ENCODE measurements around the gene CTSE. TPM values are rescaled to one million over a fixed set of nuclear protein-coding genes. Genes with fewer than 3 reads are reported as not detected.

CTSE gene
- total RNA-seq, 1 experiment from 2014 or later: 0.48 TPM

DNA sequence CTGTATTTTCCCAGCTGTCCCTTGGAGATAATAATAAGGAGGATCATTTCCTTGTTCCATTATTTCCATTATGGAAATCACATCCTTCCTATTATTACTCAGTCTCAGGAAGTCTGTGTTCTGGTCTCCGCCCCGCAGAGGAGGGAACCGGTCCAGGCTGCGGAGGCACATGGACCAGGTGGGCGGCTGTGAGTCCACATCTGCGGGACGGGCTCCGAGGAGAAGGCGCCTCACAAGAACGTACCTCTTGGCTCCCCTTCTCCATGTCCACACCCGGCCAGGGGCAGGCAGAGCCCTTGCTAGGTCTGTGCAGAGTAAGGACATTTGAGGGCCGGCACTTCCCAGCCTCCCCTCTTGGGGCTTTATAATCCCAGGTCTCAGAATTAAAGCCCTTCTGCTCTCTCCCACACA, 35.1 kb downstream of the CTSE start:
- POLR2A ChIA-PET: no interaction called here
- TF ChIP-seq, protein P1, sequence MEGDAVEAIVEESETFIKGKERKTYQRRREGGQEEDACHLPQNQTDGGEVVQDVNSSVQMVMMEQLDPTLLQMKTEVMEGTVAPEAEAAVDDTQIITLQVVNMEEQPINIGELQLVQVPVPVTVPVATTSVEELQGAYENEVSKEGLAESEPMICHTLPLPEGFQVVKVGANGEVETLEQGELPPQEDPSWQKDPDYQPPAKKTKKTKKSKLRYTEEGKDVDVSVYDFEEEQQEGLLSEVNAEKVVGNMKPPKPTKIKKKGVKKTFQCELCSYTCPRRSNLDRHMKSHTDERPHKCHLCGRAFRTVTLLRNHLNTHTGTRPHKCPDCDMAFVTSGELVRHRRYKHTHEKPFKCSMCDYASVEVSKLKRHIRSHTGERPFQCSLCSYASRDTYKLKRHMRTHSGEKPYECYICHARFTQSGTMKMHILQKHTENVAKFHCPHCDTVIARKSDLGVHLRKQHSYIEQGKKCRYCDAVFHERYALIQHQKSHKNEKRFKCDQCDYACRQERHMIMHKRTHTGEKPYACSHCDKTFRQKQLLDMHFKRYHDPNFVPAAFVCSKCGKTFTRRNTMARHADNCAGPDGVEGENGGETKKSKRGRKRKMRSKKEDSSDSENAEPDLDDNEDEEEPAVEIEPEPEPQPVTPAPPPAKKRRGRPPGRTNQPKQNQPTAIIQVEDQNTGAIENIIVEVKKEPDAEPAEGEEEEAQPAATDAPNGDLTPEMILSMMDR (IDR thresholded peaks at IDR 0.05; ENCODE audit: insufficient read depth in 1 of 2, low read depth in 1 of 2, low read length in 1 of 2, severe bottlenecking in 1 of 2, unreplicated experiment in 1 of 2): no peak

DNA sequence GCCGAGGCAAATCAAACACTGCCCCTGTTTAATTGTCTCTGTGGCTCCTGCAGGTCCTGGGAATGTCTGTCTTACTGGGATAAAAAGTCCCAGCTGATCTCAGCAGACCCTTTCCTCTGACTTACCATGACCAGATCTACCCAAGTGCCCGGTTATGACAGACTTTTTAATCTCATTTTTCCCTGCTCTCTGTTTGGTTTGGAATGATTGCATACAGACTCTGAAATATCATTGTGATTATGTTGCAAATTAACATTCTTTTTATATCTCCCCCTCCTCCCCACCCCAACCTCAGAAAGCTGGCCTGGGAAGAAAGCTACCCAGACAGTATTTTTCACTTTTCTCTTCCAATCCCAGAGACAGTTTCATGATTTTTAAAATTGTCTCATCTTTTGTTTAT, 36.8 kb downstream of the CTSE start:
- H3K27ac Mint-ChIP-seq (ENCODE audit: unreplicated experiment): no peak overlapping the region
- Histone ChIP-seq H3K36me3 (ENCODE audit: control insufficient read depth, insufficient read depth, low read length) (no peaks in the 10 kb centered on the region), H3K27me3 (replicated peaks; ENCODE audit: control insufficient read depth, insufficient read depth, low read length) (no peaks in the 10 kb centered on the region; the same call in 1 of the 2 replicates), H3K9me3 (no peaks in the 10 kb centered on the region), H3K4me3 (ENCODE audit: low read depth, low read length) (no peak overlapping the region), H3K4me1 (0 out of 2 replicates have a peak, but pooled peaks cover 4% of the 10 kb centered on the region)
- H3K9me3 Mint-ChIP-seq (ENCODE audit: unreplicated experiment): no peaks in the 10 kb centered on the region
- ChIA-PET POLR2A (no interaction called here), CTCF (interaction anchor here (1.0 to 2.1 kb wide), 3 partner anchors 10 to 120 kb away, joined by 3 to 21 read pairs (median 7); no protein-coding TSS in a partner anchor)
- H3K36me3 Mint-ChIP-seq (ENCODE audit: insufficient read depth, unreplicated experiment): no peaks in the 10 kb centered on the region
- intact Hi-C loops (cut with micrococcal nuclease; ENCODE audit: unreplicated experiment): no loop called here
- TF ChIP-seq, protein P1 (IDR thresholded peaks at IDR 0.05; ENCODE audit: insufficient read depth in 1 of 2, low read depth in 1 of 2, low read length in 1 of 2, severe bottlenecking in 1 of 2, unreplicated experiment in 1 of 2): no peak
- no peaks in the 10 kb centered on the region for H3K4me1 Mint-ChIP-seq (ENCODE audit: low read depth, unreplicated experiment)
- no peak for DNase-seq
- no peak overlapping the region for H3K4me3 Mint-ChIP-seq (ENCODE audit: unreplicated experiment)
- BruUV-seq (replicated peaks): no TSS peak
- peaks cover 19% of the 10 kb centered on the region for H3K27me3 Mint-ChIP-seq (ENCODE audit: insufficient read depth, unreplicated experiment)

More for the DNA sequence above, 35.1 kb downstream of the CTSE start:
- H3K4me3 ChIP-seq (ENCODE audit: low read depth, low read length): no peak overlapping the region
- Mint-ChIP-seq H3K27ac (ENCODE audit: unreplicated experiment) (no peak overlapping the region), H3K36me3 (ENCODE audit: insufficient read depth, unreplicated experiment) (no peaks in the 10 kb centered on the region), H3K9me3 (ENCODE audit: unreplicated experiment) (no peaks in the 10 kb centered on the region), H3K4me3 (ENCODE audit: unreplicated experiment) (no peak overlapping the region), H3K27me3 (ENCODE audit: insufficient read depth, unreplicated experiment) (peaks cover 16% of the 10 kb centered on the region), H3K4me1 (ENCODE audit: low read depth, unreplicated experiment) (no peaks in the 10 kb centered on the region)
- no peaks in the 10 kb centered on the region for H3K9me3 ChIP-seq
- H3K27me3 ChIP-seq (replicated peaks; ENCODE audit: control insufficient read depth, insufficient read depth, low read length): no peaks in the 10 kb centered on the region; the same call in 1 of the 2 replicates
- H3K4me1 ChIP-seq: 0 out of 2 replicates have a peak, but pooled peaks cover 4% of the 10 kb centered on the region
- intact Hi-C loops (cut with micrococcal nuclease; ENCODE audit: unreplicated experiment): no loop called here
- no peaks in the 10 kb centered on the region for H3K36me3 ChIP-seq (ENCODE audit: control insufficient read depth, insufficient read depth, low read length)
- CTCF ChIA-PET: no interaction called here
- no peak for DNase-seq
- BruUV-seq (replicated peaks): no TSS peak

DNA sequence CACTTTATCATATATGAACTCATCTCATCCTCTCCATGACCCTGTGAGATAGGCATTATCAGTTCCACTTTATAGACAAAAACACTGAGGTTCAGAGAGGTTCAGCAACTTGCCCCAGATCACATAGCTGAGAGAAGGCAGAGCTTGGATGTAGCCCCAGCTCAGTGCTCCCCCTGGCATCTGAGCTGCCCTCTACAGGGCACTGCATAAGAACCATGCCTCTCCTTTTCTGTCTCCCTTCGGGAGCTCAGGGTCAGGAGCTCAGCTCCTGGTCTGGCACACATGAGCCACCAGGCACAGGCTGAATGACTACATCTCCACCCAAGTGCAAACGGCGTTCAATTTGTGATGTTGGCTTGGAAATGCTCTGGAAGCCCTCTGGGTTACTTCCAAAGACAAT, 37.4 kb downstream of the CTSE start:
- CTCF ChIA-PET: interaction anchor here (1.0 to 2.1 kb wide), 3 partner anchors 9 to 120 kb away, joined by 3 to 21 read pairs (median 7); no protein-coding TSS in a partner anchor
- peaks cover 19% of the 10 kb centered on the region for H3K27me3 Mint-ChIP-seq (ENCODE audit: insufficient read depth, unreplicated experiment)
- POLR2A ChIA-PET: interaction anchor here (0.6 kb wide), 1 partner anchor 48 kb away, joined by 3 read pairs; no protein-coding TSS in a partner anchor
- Histone ChIP-seq H3K36me3 (ENCODE audit: control insufficient read depth, insufficient read depth, low read length) (no peaks in the 10 kb centered on the region), H3K9me3 (no peaks in the 10 kb centered on the region), H3K4me1 (0 out of 2 replicates have a peak, but pooled peaks cover 4% of the 10 kb centered on the region), H3K27me3 (replicated peaks; ENCODE audit: control insufficient read depth, insufficient read depth, low read length) (no peaks in the 10 kb centered on the region; the same call in 1 of the 2 replicates), H3K4me3 (ENCODE audit: low read depth, low read length) (no peak overlapping the region)
- DNase-seq: no peak
- H3K4me3 Mint-ChIP-seq (ENCODE audit: unreplicated experiment): no peak overlapping the region
- BruUV-seq (replicated peaks): no TSS peak
- no peaks in the 10 kb centered on the region for H3K36me3 Mint-ChIP-seq (ENCODE audit: insufficient read depth, unreplicated experiment)
- H3K27ac Mint-ChIP-seq (ENCODE audit: unreplicated experiment): no peak overlapping the region
- TF ChIP-seq, protein P1 (IDR thresholded peaks at IDR 0.05; ENCODE audit: insufficient read depth in 1 of 2, low read depth in 1 of 2, low read length in 1 of 2, severe bottlenecking in 1 of 2, unreplicated experiment in 1 of 2): no peak
- intact Hi-C loops (cut with micrococcal nuclease; ENCODE audit: unreplicated experiment): no loop called here
- H3K4me1 Mint-ChIP-seq (ENCODE audit: low read depth, unreplicated experiment): no peaks in the 10 kb centered on the region
- H3K9me3 Mint-ChIP-seq (ENCODE audit: unreplicated experiment): no peaks in the 10 kb centered on the region

Data from Caco-2 (cell line).